OCI-LY1 (cell line): Measurements from ENCODE around the gene AFTPH.

Source experiments
- H2AFZ ChIP-seq: fragments of 200-600 bp; sonication (generic), shearing (Covaris generic); 2 replicates; pipeline ENCODE4 v1.6.0; 2014; ENCODE audit warnings: antibody characterized with exemption, mild to moderate bottlenecking, low read length
- H3F3A ChIP-seq: fragments of 200-600 bp; sonication (generic), shearing (Covaris generic); 2 replicates; pipeline ENCODE4 v1.6.0; 2014; ENCODE audit warnings: mild to moderate bottlenecking, antibody characterized with exemption, low read length, moderate library complexity; ENCODE audit not compliant: insufficient read depth
- H3K27ac ChIP-seq: fragments of 200-600 bp; sonication (generic); 2 replicates; pipeline ENCODE4 v1.5.1; 2014; ENCODE audit warnings: low read length, mixed run types, mild to moderate bottlenecking, low read depth; ENCODE audit not compliant: poor library complexity, severe bottlenecking
- H3K27me3 ChIP-seq: fragments of 200-600 bp; sonication (generic); 2 replicates; pipeline ENCODE4 v1.6.0; 2014; ENCODE audit warnings: antibody characterized with exemption, mild to moderate bottlenecking, low read length, moderate library complexity; ENCODE audit not compliant: insufficient read depth
- H3K36me3 ChIP-seq: fragments of 200-600 bp; sonication (generic); 2 replicates; pipeline ENCODE4 v1.6.1; 2014; ENCODE audit warnings: mild to moderate bottlenecking, antibody characterized with exemption, low read length, moderate library complexity, mixed read lengths; ENCODE audit not compliant: insufficient read depth
- H3K4me1 ChIP-seq: fragments of 200-600 bp; sonication (generic); 2 replicates; pipeline ENCODE4 v1.5.1; 2014; ENCODE audit warnings: mild to moderate bottlenecking, low read length, moderate library complexity; ENCODE audit not compliant: insufficient read depth, severe bottlenecking
- H3K4me2 ChIP-seq: fragments of 200-600 bp; sonication (generic), shearing (Covaris generic); 2 replicates; pipeline ENCODE4 v1.6.1; 2014; ENCODE audit warnings: low read length
- H3K4me3 ChIP-seq: fragments of 200-600 bp; sonication (generic); 2 replicates; pipeline ENCODE4 v1.5.1; 2014; ENCODE audit warnings: low read length, low read depth, mild to moderate bottlenecking, mixed read lengths; ENCODE audit not compliant: poor library complexity, severe bottlenecking
- H3K79me2 ChIP-seq: fragments of 200-600 bp; shearing (Covaris generic); 2 replicates; pipeline ENCODE4 v1.6.1; 2016; ENCODE audit warnings: mixed run types, low read length, mixed read lengths; ENCODE audit not compliant: insufficient read depth
- H3K9ac ChIP-seq: fragments of 200-600 bp; sonication (generic), shearing (Covaris generic); 2 replicates; pipeline ENCODE4 v1.6.1; 2014; ENCODE audit warnings: mild to moderate bottlenecking, low read length, mixed read lengths
- H3K9me2 ChIP-seq: fragments of 200-600 bp; sonication (generic), shearing (Covaris generic); 2 replicates; pipeline ENCODE4 v1.6.1; 2014; ENCODE audit warnings: low read depth, mild to moderate bottlenecking, low read length, mixed read lengths
- H3K9me3 ChIP-seq: fragments of 200-600 bp; shearing (Covaris generic); 2 replicates; pipeline ENCODE4 v1.6.1; 2014; ENCODE audit warnings: low read length, mixed read lengths
- H4K20me1 ChIP-seq: fragments of 200-600 bp; sonication (generic), shearing (Covaris generic); 2 replicates; pipeline ENCODE4 v1.6.0; 2016; ENCODE audit warnings: mild to moderate bottlenecking, low read length; ENCODE audit not compliant: insufficient read depth
- EZH2 ChIP-seq: fragments of 200-600 bp; sonication (generic), shearing (Covaris generic); IDR thresholded peaks from 2 replicates; pipeline ENCODE4 v1.8.0; 2017; ENCODE audit warnings: borderline replicate concordance, mixed run types, mild to moderate bottlenecking, antibody characterized with exemption, low read length, moderate library complexity, mixed read lengths
- TF ChIP-seq, protein P1 (sequence below): fragments of 200-600 bp; sonication (generic), shearing (Covaris generic); IDR thresholded peaks from 2 replicates; pipeline ENCODE4 v1.5.1; 2017; ENCODE audit warnings: mild to moderate bottlenecking, antibody characterized with exemption, low read length, moderate library complexity, mixed read lengths

The AFTPH gene

DNA sequence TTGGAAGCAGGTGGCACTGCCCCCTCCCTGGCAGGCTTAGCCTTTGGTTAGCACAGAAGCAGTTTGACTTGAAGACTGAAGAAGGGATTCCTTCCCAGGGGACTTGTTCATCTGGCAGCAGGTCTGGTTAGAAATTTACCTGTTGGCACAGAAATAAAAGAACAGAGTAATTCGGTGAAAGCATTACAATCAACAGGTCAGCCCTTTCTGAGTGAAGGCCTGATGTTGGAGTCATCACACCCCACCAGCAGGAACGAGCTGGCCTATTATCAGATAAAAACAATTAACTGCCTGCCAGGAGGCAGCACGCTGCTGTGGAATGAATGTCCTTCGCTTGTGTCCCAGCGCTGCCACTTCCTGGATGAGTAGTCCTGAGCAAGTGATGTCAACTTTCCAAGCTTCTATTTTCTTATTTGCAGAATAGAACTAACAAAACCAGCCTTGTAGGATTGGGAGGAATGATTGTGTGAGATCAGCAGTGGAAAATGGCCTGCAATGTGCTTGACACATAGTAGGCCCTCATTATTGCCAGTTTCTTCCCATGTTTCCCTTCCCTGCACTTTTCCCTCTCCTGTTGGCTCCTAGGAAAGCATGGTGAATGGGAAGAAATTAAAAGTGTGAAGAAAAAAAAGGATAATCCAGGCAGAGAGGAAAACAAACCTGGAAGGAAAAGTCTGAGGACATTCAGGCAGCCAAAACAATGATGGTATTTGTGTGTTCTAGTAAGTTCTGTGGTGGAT lies 41.2 kb upstream of the AFTPH start:
- Histone ChIP-seq H3K9me3 (no peaks in the 10 kb centered on the region), H3K4me1 (no peaks in the 10 kb centered on the region), H3K27me3 (peaks cover 8% of the 10 kb centered on the region; the same call in 1 of the 2 replicates), H3F3A (no peaks in the 10 kb centered on the region), H3K36me3 (no peaks in the 10 kb centered on the region), H3K9ac (no peak overlapping the region), H3K79me2 (no peaks in the 10 kb centered on the region), H3K27ac (no peak overlapping the region), H3K4me3 (no peak overlapping the region), H3K9me2 (no peaks in the 10 kb centered on the region), H3K4me2 (no peak overlapping the region), H2AFZ (no peak overlapping the region), H4K20me1 (no peaks in the 10 kb centered on the region)
- TF ChIP-seq, protein P1, sequence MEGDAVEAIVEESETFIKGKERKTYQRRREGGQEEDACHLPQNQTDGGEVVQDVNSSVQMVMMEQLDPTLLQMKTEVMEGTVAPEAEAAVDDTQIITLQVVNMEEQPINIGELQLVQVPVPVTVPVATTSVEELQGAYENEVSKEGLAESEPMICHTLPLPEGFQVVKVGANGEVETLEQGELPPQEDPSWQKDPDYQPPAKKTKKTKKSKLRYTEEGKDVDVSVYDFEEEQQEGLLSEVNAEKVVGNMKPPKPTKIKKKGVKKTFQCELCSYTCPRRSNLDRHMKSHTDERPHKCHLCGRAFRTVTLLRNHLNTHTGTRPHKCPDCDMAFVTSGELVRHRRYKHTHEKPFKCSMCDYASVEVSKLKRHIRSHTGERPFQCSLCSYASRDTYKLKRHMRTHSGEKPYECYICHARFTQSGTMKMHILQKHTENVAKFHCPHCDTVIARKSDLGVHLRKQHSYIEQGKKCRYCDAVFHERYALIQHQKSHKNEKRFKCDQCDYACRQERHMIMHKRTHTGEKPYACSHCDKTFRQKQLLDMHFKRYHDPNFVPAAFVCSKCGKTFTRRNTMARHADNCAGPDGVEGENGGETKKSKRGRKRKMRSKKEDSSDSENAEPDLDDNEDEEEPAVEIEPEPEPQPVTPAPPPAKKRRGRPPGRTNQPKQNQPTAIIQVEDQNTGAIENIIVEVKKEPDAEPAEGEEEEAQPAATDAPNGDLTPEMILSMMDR, result no peak
- no peak for TF ChIP-seq EZH2

DNA sequence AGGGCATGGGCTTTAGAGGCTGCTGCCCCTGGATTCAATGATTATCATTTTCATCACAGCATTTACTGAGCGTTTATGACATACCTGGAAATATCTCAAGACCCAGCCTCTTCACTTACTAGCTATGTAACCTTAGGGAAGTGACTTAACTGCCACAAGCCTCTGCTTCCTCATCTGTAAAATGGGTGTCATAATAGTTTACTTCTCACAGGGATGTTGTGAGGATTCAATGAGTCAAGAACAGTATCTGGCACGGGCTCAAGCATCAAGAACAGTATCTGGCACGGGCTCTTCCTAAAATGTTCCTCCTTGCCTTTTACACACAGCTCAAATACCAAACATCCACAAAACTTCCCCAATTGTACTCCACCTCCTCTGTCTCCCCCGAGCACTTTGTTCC lies 38.8 kb upstream of the AFTPH start:
- H3K36me3 ChIP-seq, result no peaks in the 10 kb centered on the region
- H3K27ac ChIP-seq, result no peak overlapping the region
- H3K27me3 ChIP-seq, result peaks cover 8% of the 10 kb centered on the region; the same call in 1 of the 2 replicates
- H3K9me3 ChIP-seq, result no peaks in the 10 kb centered on the region
- TF ChIP-seq, protein P1, result no peak
- H3K4me3 ChIP-seq, result no peak overlapping the region
- no peaks in the 10 kb centered on the region for H3K79me2 ChIP-seq
- H2AFZ ChIP-seq, result no peak overlapping the region
- no peaks in the 10 kb centered on the region for H4K20me1 ChIP-seq
- no peaks in the 10 kb centered on the region for H3K4me1 ChIP-seq
- no peaks in the 10 kb centered on the region for H3F3A ChIP-seq
- H3K4me2 ChIP-seq, result no peak overlapping the region
- no peaks in the 10 kb centered on the region for H3K9me2 ChIP-seq
- H3K9ac ChIP-seq, result no peak overlapping the region

GRCh38 chr2:64485961-64486360 lies 38.2 kb upstream of the AFTPH start:
- Histone ChIP-seq H3K4me1 (no peaks in the 10 kb centered on the region), H3K27me3 (peaks cover 8% of the 10 kb centered on the region; the same call in 1 of the 2 replicates), H3K79me2 (no peaks in the 10 kb centered on the region), H3K9me3 (no peaks in the 10 kb centered on the region), H2AFZ (no peak overlapping the region), H3K9me2 (no peaks in the 10 kb centered on the region), H3K9ac (no peak overlapping the region), H3K4me2 (no peak overlapping the region), H4K20me1 (no peaks in the 10 kb centered on the region), H3F3A (no peaks in the 10 kb centered on the region), H3K4me3 (no peak overlapping the region), H3K27ac (no peak overlapping the region), H3K36me3 (no peaks in the 10 kb centered on the region)
- TF ChIP-seq, protein P1, result no peak
- TF ChIP-seq EZH2, result no peak
